MCF 10A (cell line): ENCODE measurements around the gene HJURP. TPM values are rescaled to one million over a fixed set of nuclear protein-coding genes. Genes with fewer than 3 reads are reported as not detected.
A peak's percentile ranks its signal among the peaks of the same experiment; 100 is the strongest.

Experiments
- BruUV-seq: library from RNA; stranded (reverse); fragments of 400-500 nt; replicated peaks from 2 replicates; lab custom pipeline; 2021; lab: Mats Ljungman, UMichigan
- CTCF ChIA-PET: fragments of 300-600 bp; sonication (Branson Sonifier 250); formaldehyde crosslinking; extraction: SDS; loops from one replicate; lab custom pipeline; 2021; ENCODE audit warnings: antibody characterized with exemption, inconsistent platforms; lab: Yijun Ruan, JAX
- POLR2A ChIA-PET: fragments of 300-600, 350-650 bp; sonication (Branson Sonifier 250); formaldehyde crosslinking; extraction: SDS; loops from one replicate; lab custom pipeline; 2020; ENCODE audit warnings: antibody characterized with exemption, inconsistent platforms; lab: Yijun Ruan, JAX
- DNase-seq: peaks from one replicate; pipeline ENCODE4 v3.0.0-alpha.2; 2018; ENCODE audit not compliant: unreplicated experiment
- H3K27ac Mint-ChIP-seq: one replicate; pipeline ENCODE4 v1.8.0; 2022; ENCODE audit warnings: mild to moderate bottlenecking, low read depth, mixed read lengths; ENCODE audit not compliant: unreplicated experiment
- H3K27me3 Mint-ChIP-seq: one replicate; pipeline ENCODE4 v1.8.0; 2022; ENCODE audit warnings: mixed read lengths; ENCODE audit not compliant: insufficient read depth, unreplicated experiment
- H3K36me3 Mint-ChIP-seq: one replicate; pipeline ENCODE4 v1.8.0; 2022; ENCODE audit warnings: mild to moderate bottlenecking, moderate library complexity, mixed read lengths; ENCODE audit not compliant: insufficient read depth, unreplicated experiment
- H3K4me1 Mint-ChIP-seq: one replicate; pipeline ENCODE4 v1.8.0; 2022; ENCODE audit warnings: mixed read lengths; ENCODE audit not compliant: insufficient read depth, unreplicated experiment
- H3K4me3 Mint-ChIP-seq: one replicate; pipeline ENCODE4 v1.8.0; 2022; ENCODE audit warnings: mild to moderate bottlenecking, moderate library complexity, mixed read lengths; ENCODE audit not compliant: unreplicated experiment
- H3K9me3 Mint-ChIP-seq: one replicate; pipeline ENCODE4 v1.8.0; 2022; ENCODE audit warnings: mixed read lengths; ENCODE audit not compliant: unreplicated experiment
- CTCF ChIP-seq: fragments of 200-600 bp; IDR thresholded peaks from one replicate; pipeline ENCODE4 v1.8.0; 2022; ENCODE audit warnings: antibody characterized with exemption, mild to moderate bottlenecking; ENCODE audit not compliant: unreplicated experiment
- intact Hi-C: fragments of 100-400 bp; cut with micrococcal nuclease; formaldehyde crosslinking; loops from 2 replicates; pipeline ENCODE4 v1.14.1; 2022
- total RNA-seq: library from RNA; stranded (reverse); gene quantifications from 2 replicates; pipeline ENCODE4 v1.2.3, GENCODE V29; 2022

HJURP gene
- total RNA-seq, 1 experiment from 2014 or later: 29.3 TPM

- Mint-ChIP-seq H3K4me1 (no peaks in the 10 kb centered on the region), H3K9me3 (no peaks in the 10 kb centered on the region), H3K27ac (no peak overlapping the region), H3K36me3 (no peaks in the 10 kb centered on the region), H3K27me3 (no peaks in the 10 kb centered on the region), H3K4me3 (no peak overlapping the region)
- ChIA-PET CTCF (no interaction called here), POLR2A (no interaction called here)
- no peak for TF ChIP-seq CTCF
- intact Hi-C loops: no loop called here
- no peak for DNase-seq
- BruUV-seq: no TSS peak
Observed at GRCh38 chr2:233815861-233816260, 38.5 kb downstream of the HJURP start.

DNA sequence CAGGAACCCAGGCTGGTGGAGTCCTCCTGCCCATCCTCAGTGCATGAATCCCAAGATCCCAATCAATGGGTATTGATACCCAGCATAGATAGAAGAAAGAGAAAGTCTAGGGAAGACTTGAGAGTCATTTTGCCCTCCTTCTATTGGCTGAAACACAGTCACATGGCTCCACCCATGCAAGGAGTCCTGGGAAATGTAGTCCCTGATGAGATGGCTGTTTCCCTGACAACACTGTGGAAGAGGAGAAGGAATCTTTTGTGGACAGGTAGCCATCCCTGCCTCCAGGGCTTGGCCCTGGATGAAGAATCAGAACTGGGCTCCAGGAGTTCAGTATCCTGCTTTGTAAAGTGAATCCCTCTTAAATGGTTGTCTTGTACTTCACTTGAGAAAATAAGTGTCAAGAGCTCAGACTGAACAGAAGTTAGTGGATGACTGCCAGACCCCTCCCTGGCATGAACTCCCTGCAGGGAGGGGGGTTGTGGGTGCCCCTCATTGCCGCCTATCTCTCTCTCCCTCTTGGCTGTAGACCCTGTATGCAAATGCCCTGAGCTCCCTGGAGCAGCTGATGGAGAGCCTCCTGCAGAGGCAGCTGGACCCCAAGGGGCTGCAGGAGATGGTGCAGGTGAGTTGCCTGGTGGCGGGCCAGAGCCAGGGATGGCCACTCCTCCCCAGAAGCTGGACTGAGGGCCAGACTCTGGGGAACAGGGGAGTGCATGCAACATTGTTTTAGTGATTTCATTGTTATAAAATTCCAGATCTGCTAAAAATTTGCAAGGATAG lies 40.1 kb downstream of the HJURP start:
- TF ChIP-seq CTCF: no peak
- Mint-ChIP-seq H3K36me3 (no peaks in the 10 kb centered on the region), H3K27ac (no peak overlapping the region), H3K4me1 (no peaks in the 10 kb centered on the region), H3K4me3 (no peak overlapping the region), H3K9me3 (no peaks in the 10 kb centered on the region), H3K27me3 (peaks cover 12% of the 10 kb centered on the region)
- ChIA-PET CTCF (interaction anchor here (0.7 kb wide), 1 partner anchor 103 kb away, joined by 3 read pairs; no protein-coding TSS in a partner anchor), POLR2A (no interaction called here)
- no TSS peak for BruUV-seq
- DNase-seq: peak; percentile 16
- intact Hi-C loops: no loop called here

DNA sequence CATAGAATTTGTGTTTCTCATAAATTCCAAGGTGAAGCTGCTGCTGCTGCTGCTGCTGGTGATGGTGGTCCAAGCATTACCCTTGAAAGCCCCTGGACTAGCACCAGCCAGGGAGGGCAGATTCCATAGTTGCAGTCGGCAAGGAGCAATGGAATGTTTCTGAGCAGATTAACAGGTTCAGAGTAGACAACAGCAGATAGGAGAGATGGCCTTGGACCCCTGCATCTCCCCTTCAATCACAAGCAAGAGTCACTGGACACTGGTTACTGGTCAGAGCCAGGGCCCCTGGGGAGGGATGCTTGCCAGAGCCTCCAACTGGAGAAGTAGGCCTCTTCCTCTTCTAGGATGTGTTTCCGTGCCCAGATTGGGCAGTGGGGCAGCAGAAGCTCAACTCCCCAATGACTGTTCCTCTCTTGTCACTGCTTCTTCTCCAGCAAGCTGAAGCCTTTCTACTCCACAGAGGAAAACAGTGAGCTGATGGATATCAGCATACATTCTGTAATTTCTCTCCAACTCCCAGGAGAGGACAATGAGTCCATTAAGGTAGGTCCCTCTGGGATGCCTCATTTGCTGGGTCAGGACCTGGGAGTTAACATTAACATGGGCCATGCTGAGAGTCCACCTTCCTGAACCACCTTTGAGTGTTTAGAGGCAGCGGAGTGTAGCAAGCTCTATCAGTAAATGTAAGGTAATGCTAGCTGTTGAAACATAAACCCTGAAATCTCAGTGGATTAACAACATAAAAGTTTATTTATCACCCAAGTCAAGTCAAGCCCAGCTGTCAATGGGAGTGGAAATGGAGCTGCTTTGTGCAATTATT lies 40.9 kb downstream of the HJURP start:
- TF ChIP-seq CTCF: no peak
- Mint-ChIP-seq H3K4me3 (no peak overlapping the region), H3K27me3 (peaks cover 13% of the 10 kb centered on the region), H3K9me3 (no peaks in the 10 kb centered on the region), H3K27ac (no peak overlapping the region), H3K4me1 (no peaks in the 10 kb centered on the region), H3K36me3 (no peaks in the 10 kb centered on the region)
- POLR2A ChIA-PET: no interaction called here
- intact Hi-C loops: no loop called here
- BruUV-seq: no TSS peak
- CTCF ChIA-PET: no interaction called here
- DNase-seq: no peak

GRCh38 chr2:233811732-233812131 lies 42.6 kb downstream of the HJURP start:
- no peaks in the 10 kb centered on the region for H3K4me1 Mint-ChIP-seq
- H3K4me3 Mint-ChIP-seq: no peak overlapping the region
- intact Hi-C loops: no loop called here
- POLR2A ChIA-PET: no interaction called here
- no peak for TF ChIP-seq CTCF
- CTCF ChIA-PET: no interaction called here
- BruUV-seq: no TSS peak
- no peak for DNase-seq
- no peaks in the 10 kb centered on the region for H3K36me3 Mint-ChIP-seq
- H3K9me3 Mint-ChIP-seq: no peaks in the 10 kb centered on the region
- H3K27me3 Mint-ChIP-seq: peaks cover 13% of the 10 kb centered on the region
- no peak overlapping the region for H3K27ac Mint-ChIP-seq
